HepG2 (cell line): ENCODE measurements around the gene ATG5. TPM values are rescaled to one million over a fixed set of nuclear protein-coding genes. Genes with fewer than 3 reads are reported as not detected.

Experiments used
- ATAC-seq: fragments of 200-7000 bp; cut with Tn5 transposase; 3 replicates; pipeline ENCODE4 v1.9.1; 2020; ENCODE audit warnings: mild to moderate bottlenecking, moderate library complexity
- BruUV-seq: library from RNA; stranded (reverse); fragments of 400-500 nt; replicated peaks from 2 replicates; lab custom pipeline; 2021; lab: Mats Ljungman, UMichigan
- CTCF ChIA-PET: fragments of 300-600 bp; formaldehyde crosslinking; extraction: SDS; loops from one replicate; lab custom pipeline; 2021; ENCODE audit warnings: low total read pairs, inconsistent platforms, low intra/inter-chr PET ratio; lab: Yijun Ruan, JAX
- POLR2A ChIA-PET: fragments of 350-600 bp; sonication (Branson Sonifier 250); formaldehyde crosslinking; loops from one replicate; lab custom pipeline; 2020; ENCODE audit warnings: antibody characterized with exemption, inconsistent platforms; lab: Yijun Ruan, JAX
- DNase-seq: peaks from one replicate; pipeline ENCODE4 v3.0.0-alpha.2; 2015; ENCODE audit warnings: low spot score
- FAIRE-seq: peaks from 3 replicates; lab custom pipeline; 2011; peaks lifted over from hg19 to GRCh38; lab: Jason Lieb, UNC
- H2AFZ ChIP-seq: one replicate; pipeline ENCODE4 v1.6.1; 2011; ENCODE audit warnings: low read length, inconsistent platforms
- H3K27ac ChIP-seq: fragments of 300-600 bp; 3 replicates; pipeline ENCODE4 v1.8.0; 2011; ENCODE audit warnings: mixed run types, mild to moderate bottlenecking, mixed read lengths, low read length, inconsistent platforms; ENCODE audit not compliant: insufficient read depth; ENCODE audit errors: extremely low read length
- H3K27me3 ChIP-seq, 2 experiments: fragments of 200-600 bp in 1 of 2; 2 replicates in 1 of 2; 3 replicates in 1 of 2; pipeline versions ENCODE4 v1.6.0 to v1.8.0; 2011; ENCODE audit warnings: low read length in 2 of 2, mild to moderate bottlenecking in 2 of 2, moderate library complexity in 2 of 2, inconsistent platforms in 1 of 2; ENCODE audit not compliant: insufficient read depth in 2 of 2, control insufficient read depth in 1 of 2
- H3K36me3 ChIP-seq, 2 experiments: fragments of 200-600 bp in 1 of 2; replicated peaks in 1 of 2; 2 replicates in 1 of 2; 3 replicates in 1 of 2; pipeline versions ENCODE4 v1.5.1 to v1.8.0; 2011; ENCODE audit warnings: low read length in 2 of 2, inconsistent platforms in 1 of 2; ENCODE audit not compliant: insufficient read depth in 2 of 2, control insufficient read depth in 1 of 2
- H3K4me1 ChIP-seq: 2 replicates; pipeline ENCODE4 v1.5.1; 2012; ENCODE audit warnings: low read length, inconsistent platforms; ENCODE audit not compliant: insufficient read depth
- H3K4me2 ChIP-seq: 2 replicates; pipeline ENCODE4 v1.6.0; 2011; ENCODE audit warnings: low read depth, low read length, inconsistent platforms
- H3K4me3 ChIP-seq, 3 experiments: fragments of 200-600 bp in 1 of 3; sonication (generic), shearing (Covaris generic) in 1 of 3; replicated peaks in 1 of 3; 2 replicates each; pipeline ENCODE4 v1.5.1; 2011 to 2016; ENCODE audit warnings: low read length in 3 of 3, inconsistent platforms in 2 of 3, low read depth in 2 of 3, mild to moderate bottlenecking in 2 of 3, control low read depth in 1 of 3, mixed read lengths in 1 of 3; ENCODE audit not compliant: insufficient read depth in 1 of 3
- H3K79me2 ChIP-seq: one replicate; pipeline ENCODE4 v1.6.1; 2011; ENCODE audit warnings: low read length, inconsistent platforms; ENCODE audit not compliant: insufficient read depth
- H3K9ac ChIP-seq: 2 replicates; pipeline ENCODE4 v1.6.0; 2011; ENCODE audit warnings: mild to moderate bottlenecking, low read depth, low read length, inconsistent platforms; ENCODE audit not compliant: insufficient read depth
- H3K9me3 ChIP-seq: 2 replicates; pipeline ENCODE4 v1.5.1; 2012; ENCODE audit warnings: mild to moderate bottlenecking, low read length
- H4K20me1 ChIP-seq: 2 replicates; pipeline ENCODE4 v1.6.0; 2011; ENCODE audit warnings: inconsistent platforms, mild to moderate bottlenecking, low read length, moderate library complexity; ENCODE audit not compliant: insufficient read depth
- CREM ChIP-seq, 2 experiments: sonication (generic) in 1 of 2; formaldehyde crosslinking in 1 of 2; IDR thresholded peaks; 2 replicates each; pipeline versions ENCODE4 v1.4.0 to v1.6.1; 2016 to 2020; ENCODE audit warnings: antibody characterized with exemption in 1 of 2, mild to moderate bottlenecking in 1 of 2, missing genetic modification reagents in 1 of 2
- FOXO1 ChIP-seq: sonication (generic); formaldehyde crosslinking; IDR thresholded peaks from 2 replicates; pipeline ENCODE4 v1.4.0; 2020; ENCODE audit warnings: missing genetic modification reagents
- IRX3 ChIP-seq: sonication (generic); formaldehyde crosslinking; IDR thresholded peaks from 2 replicates; pipeline ENCODE4 v1.8.1; 2023; ENCODE audit warnings: mild to moderate bottlenecking, low read depth, missing genetic modification reagents, borderline replicate concordance
- MAX ChIP-seq: IDR thresholded peaks from 2 replicates; pipeline ENCODE4 v1.6.1; 2012; ENCODE audit warnings: inconsistent platforms
- SIN3A ChIP-seq: IDR thresholded peaks from 2 replicates; pipeline ENCODE4 v1.6.1; 2011; ENCODE audit warnings: low read depth, mild to moderate bottlenecking, control low read depth, low read length, borderline replicate concordance
- SUZ12 ChIP-seq: fragments of 150-350 bp; IDR thresholded peaks from 2 replicates; pipeline ENCODE4 v1.6.1; 2014; ENCODE audit warnings: low read depth, low read length
- WGBS: methylation state at CpG from one replicate; pipeline ENCODE4 v1.1.6; 2017; ENCODE audit warnings: low lambda C conversion rate; 5-methylcytosine and 5-hydroxymethylcytosine counted together
- in situ Hi-C: cut with HindIII; loops from 2 replicates; pipeline ENCODE4 v1.10.0; 2017; ENCODE audit warnings: low pct_unique_long_range_greater_than_20kb; ENCODE audit not compliant: extremely low pct_ligation_motif_present
- intact Hi-C: fragments of 100-400 bp; cut with micrococcal nuclease; formaldehyde crosslinking; loops from one replicate; pipeline ENCODE4 v1.10.0; 2022; ENCODE audit not compliant: unreplicated experiment
- polyA plus RNA-seq, 8 experiments: library from polyadenylated mRNA; depleted of rRNA in 3 of 8; stranded (reverse) in 7 of 8; unstranded in 1 of 8; fragments of >200 nt; fragmentation: Illumina TruSeq in 4 of 8; extraction: Trizol in 4 of 8; gene quantifications; 2 replicates each; pipeline versions ENCODE4 v1.2.1 to v1.2.3, GENCODE V29; 2011 to 2016; ENCODE audit warnings: low read depth in 4 of 8, missing spikeins in 1 of 8, mixed read lengths in 1 of 8; ENCODE audit not compliant: insufficient read depth in 1 of 8
- total RNA-seq, 5 experiments: library from RNA; depleted of rRNA; stranded (reverse); fragments of >200 nt; fragmentation: Illumina TruSeq; extraction: Trizol; gene quantifications; 2 replicates each; pipeline ENCODE4 v1.2.3, GENCODE V29; 2016; ENCODE audit warnings: low read depth in 1 of 5
- TF ChIP-seq, protein P1 (sequence below), 2 experiments: sonication (generic) in 1 of 2; formaldehyde crosslinking in 1 of 2; IDR thresholded peaks; 2 replicates each; pipeline versions ENCODE4 v1.6.1 to v1.9.0; 2014 to 2022; ENCODE audit warnings: antibody characterized with exemption in 1 of 2, borderline replicate concordance in 1 of 2, inconsistent platforms in 1 of 2, low read depth in 1 of 2, missing genetic modification reagents in 1 of 2
- TF ChIP-seq, protein P2 (sequence below): sonication (generic); formaldehyde crosslinking; IDR thresholded peaks from 2 replicates; pipeline ENCODE4 v1.5.1; 2020; ENCODE audit warnings: mild to moderate bottlenecking, missing genetic modification reagents, borderline replicate concordance

ATG5 gene
- total and polyA plus RNA-seq, 2 of the 13 experiments (the other 11 are each of a cell fraction or from before 2014, with no cell fraction given) = 21.3 to 48.0 TPM

GRCh38 chr6:106162921-106163320 is 162.6 kb downstream of the ATG5 start (continued):
- TF ChIP-seq, protein P1, sequence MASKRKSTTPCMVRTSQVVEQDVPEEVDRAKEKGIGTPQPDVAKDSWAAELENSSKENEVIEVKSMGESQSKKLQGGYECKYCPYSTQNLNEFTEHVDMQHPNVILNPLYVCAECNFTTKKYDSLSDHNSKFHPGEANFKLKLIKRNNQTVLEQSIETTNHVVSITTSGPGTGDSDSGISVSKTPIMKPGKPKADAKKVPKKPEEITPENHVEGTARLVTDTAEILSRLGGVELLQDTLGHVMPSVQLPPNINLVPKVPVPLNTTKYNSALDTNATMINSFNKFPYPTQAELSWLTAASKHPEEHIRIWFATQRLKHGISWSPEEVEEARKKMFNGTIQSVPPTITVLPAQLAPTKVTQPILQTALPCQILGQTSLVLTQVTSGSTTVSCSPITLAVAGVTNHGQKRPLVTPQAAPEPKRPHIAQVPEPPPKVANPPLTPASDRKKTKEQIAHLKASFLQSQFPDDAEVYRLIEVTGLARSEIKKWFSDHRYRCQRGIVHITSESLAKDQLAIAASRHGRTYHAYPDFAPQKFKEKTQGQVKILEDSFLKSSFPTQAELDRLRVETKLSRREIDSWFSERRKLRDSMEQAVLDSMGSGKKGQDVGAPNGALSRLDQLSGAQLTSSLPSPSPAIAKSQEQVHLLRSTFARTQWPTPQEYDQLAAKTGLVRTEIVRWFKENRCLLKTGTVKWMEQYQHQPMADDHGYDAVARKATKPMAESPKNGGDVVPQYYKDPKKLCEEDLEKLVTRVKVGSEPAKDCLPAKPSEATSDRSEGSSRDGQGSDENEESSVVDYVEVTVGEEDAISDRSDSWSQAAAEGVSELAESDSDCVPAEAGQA (IDR thresholded peaks at IDR 0.05; ENCODE audit: low read depth) = no peak
- TF ChIP-seq, protein P1 (CRISPR knock-in tag; IDR thresholded peaks at IDR 0.05; ENCODE audit: borderline replicate concordance) = no peak

DNA sequence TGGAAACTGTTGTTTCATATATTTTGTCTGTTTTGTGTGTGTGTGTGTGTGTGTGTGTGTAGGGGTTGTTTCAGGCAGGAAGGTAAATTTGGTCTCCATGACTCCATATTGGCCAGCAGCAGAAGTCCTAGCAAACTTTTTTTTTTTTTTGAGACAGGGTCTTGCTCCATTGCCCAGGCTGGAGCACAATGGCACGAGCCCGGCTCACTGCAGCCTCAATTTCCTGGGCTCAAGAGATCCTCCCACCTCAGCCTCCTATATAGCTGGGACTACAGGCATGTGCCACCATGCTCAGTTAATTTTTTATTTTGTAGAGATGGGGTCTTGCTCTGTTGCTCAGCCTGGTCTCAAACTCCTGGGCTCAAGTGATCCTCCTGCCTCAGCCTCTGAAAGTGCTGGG is 163.7 kb downstream of the ATG5 start:
- intact Hi-C loops (no loop called here), in situ Hi-C loops (no loop called here)
- no peak for ATAC-seq
- no TSS peak for BruUV-seq
- no peak overlapping the region for H3K27ac ChIP-seq
- no peaks in the 10 kb centered on the region for H3K36me3 ChIP-seq
- no peak overlapping the region for H2AFZ ChIP-seq
- H3K79me2 ChIP-seq = no peaks in the 10 kb centered on the region
- 0% methylated on average over 2 of the region's 2 CpGs for WGBS
- H3K4me3 ChIP-seq = no peak overlapping the region
- peaks cover 24% of the 10 kb centered on the region for H3K4me1 ChIP-seq
- ChIA-PET CTCF (no interaction called here), POLR2A (no interaction called here)
- no peaks in the 10 kb centered on the region for H3K9me3 ChIP-seq
- peaks cover 0 to 5% of the 10 kb centered on the region in 2 experiments; a peak in 3 of 5 replicates for H3K27me3 ChIP-seq
- FAIRE-seq = no peak
- no peaks in the 10 kb centered on the region for H4K20me1 ChIP-seq
- H3K9ac ChIP-seq = no peak overlapping the region
- H3K4me2 ChIP-seq = no peak overlapping the region
- DNase-seq = no peak
- no peak for TF ChIP-seq SUZ12
- TF ChIP-seq, protein P2, sequence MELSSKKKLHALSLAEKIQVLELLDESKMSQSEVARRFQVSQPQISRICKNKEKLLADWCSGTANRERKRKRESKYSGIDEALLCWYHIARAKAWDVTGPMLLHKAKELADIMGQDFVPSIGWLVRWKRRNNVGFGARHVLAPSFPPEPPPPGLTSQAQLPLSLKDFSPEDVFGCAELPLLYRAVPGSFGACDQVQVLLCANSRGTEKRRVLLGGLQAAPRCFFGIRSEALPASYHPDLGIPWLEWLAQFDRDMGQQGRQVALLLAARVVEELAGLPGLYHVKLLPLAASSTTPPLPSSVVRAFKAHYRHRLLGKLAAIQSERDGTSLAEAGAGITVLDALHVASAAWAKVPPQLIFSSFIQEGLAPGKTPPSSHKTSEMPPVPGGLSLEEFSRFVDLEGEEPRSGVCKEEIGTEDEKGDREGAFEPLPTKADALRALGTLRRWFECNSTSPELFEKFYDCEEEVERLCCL (CRISPR knock-in tag) = no peak
- TF ChIP-seq MAX = no peak
- TF ChIP-seq SIN3A = no peak
- no peak for TF ChIP-seq FOXO1 (CRISPR knock-in tag)
- TF ChIP-seq IRX3 = no peak
- no peak for TF ChIP-seq CREM (IDR thresholded peaks at IDR 0.05)
- no peak for TF ChIP-seq CREM (CRISPR knock-in tag; IDR thresholded peaks at IDR 0.05)
